ENCODE measurements around the gene GRK1.

GRK1 gene

DNA sequence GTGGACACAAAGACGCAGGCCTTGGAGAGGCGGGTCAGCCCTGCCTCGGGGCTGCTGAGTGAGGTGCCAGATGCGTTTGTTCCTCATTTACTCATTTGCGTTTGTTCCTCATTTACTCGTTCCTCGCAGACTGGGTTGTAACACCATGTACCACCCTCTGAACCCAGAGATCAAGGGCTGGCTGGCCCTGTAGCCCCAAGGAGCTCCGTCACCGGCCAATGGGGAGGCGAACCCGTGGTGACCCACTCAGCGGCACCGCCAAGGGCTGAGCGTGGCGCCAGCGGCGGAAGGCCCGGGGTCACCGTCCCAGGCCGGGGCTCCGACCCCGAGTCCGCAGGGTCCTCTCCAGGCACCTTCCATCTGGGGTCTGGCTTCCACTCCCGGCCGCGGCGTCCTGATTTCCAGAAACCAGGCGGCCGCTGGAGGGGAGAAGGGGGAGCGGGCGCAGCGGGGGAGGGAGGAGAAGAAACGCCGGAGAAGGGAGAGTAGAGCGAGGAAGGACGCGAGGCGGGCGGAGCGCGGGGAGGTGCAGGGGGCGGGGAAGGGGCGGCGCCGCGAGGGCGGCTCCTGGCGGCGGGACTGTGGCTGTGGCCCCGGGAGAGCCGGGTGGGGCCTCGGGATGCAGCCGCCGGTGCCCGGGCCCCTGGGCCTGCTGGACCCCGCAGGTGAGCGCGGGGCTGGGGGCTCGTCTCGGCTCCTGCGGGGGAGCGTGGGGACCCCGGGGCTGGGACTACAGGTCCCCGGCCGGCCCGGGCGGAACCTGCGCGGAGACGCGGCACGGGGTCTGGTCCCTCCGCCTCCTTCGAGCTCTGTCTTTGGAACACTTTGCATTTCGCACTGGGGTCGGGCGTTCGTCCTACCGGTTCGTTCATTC is 91.9 kb downstream of the GRK1 start, which contains the start of gene TMEM255B:
TSS of gene TMEM255B (plus strand) at position 576 of the 874 bp plus-strand sequence. CDS start at position 620, 44 bp downstream.
- DNase-seq (ENCODE audit: low read depth in 2 of 2, low spot score in 1 of 2), result peak; percentile 46 to 51

DNA sequence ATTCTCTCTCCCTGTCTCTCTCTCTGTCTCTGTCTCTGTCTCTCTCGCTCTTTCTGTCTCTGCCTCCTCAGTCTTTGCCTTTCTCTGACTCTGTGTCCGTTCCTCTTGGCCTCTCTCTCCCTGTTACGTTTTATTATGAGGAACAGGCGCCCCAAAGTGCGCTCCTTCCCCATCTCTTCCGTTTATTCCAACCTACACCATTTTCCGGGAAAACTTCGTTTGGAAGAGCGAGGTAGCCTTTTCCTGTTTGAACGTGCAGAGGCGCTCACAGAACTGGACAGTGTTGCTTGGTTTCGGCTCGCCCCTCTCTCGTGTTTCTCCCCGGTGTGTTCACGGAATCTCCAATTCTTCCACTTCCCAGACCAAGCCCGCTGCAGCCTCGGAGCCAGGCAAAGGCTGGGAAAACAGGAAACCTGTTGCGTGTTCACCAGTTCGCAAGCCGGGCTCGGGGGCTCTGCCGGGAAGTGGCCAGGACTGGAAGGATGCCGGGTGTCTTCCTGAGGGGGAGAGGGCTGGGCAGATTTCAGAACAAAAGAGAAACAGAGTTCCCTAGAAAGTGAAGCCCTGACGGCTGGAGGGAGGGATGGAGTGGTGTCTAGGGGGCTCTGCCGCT is 92.6 kb downstream of the GRK1 start:
- no peak for DNase-seq (ENCODE audit: low read depth in 2 of 2, low spot score in 1 of 2)

DNA sequence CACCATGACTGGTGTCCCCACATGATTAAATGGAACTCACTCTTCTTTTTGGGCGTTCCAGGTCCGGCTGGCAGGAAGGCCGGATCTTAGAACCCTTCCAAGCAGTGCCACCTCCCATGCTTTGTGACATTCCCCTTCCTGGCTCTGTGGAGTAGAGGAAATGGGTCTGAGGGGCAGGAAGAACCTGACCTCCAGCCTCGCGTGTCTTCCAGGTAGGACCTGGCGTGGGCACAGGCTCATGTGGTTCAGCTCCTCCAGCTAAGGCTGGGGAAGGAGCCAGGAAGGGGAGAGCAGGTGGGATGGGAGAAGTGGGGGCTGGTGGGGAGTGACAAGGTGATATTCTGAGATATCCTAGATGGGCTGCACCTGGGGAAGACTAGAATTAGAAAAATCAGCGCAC is 94.1 kb downstream of the GRK1 start:
- no peak for DNase-seq (ENCODE audit: low read depth in 2 of 2, low spot score in 1 of 2)

DNA sequence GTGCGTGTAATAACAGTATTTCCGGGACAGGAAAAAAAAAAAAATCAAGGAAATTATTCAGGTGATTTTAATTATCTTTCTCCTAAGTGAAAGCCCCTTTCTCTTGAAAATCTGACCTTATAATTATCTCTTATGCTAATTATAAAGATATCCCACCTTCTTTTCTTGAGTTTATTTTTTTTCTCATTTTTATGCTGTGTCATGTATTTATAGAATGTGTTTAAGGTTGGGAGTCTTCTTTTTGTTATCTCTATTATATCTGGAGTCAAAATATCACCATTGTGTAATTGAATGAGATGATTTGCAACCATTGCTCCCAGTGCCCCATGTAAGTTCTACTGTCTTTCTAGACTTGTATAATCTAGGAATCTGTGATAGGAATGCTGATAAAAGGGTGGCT is 95.1 kb downstream of the GRK1 start:
- no peak for DNase-seq (ENCODE audit: low read depth in 2 of 2, low spot score in 1 of 2)

DNA sequence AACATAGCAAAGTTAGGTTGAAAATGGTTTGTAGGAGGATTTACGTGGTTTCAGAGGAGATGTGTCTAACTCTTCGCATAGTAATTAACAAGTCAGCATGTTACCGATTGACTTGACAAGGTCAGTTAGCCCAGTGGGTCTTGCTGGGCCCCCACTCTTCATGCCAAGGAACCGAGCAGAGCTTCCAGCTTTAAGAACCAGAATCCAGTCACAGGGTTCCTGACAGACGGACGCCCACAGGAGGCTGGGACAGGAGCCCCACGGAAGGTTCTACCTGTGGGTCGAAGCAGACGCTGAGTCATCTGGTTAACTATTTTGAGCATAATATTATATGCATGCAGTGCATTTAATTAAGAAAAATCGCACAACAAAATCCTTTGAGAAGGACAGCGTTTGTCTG is 95.5 kb downstream of the GRK1 start:
- DNase-seq (ENCODE audit: low read depth in 2 of 2, low spot score in 1 of 2), result no peak

DNA sequence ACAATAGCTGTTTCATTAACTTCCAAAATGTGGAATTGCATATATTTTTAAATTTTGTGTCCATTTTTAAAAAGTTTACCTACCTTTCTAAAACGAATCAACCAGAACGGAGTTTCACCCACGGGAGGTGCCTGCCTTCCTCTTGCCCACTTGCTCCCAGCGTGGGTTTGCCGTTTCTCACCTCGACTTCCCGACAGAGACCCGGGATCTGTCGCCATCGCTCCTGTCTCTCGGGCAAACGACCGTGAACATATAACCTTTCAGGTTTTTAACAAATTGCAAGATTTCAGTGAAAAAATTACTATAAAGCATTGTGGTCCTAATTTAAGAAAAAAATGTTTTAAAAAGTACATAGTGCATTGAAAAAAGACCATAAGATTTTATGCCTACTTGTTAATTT is 96.2 kb downstream of the GRK1 start:
- DNase-seq (ENCODE audit: low read depth in 2 of 2, low spot score in 1 of 2), result no peak

DNA sequence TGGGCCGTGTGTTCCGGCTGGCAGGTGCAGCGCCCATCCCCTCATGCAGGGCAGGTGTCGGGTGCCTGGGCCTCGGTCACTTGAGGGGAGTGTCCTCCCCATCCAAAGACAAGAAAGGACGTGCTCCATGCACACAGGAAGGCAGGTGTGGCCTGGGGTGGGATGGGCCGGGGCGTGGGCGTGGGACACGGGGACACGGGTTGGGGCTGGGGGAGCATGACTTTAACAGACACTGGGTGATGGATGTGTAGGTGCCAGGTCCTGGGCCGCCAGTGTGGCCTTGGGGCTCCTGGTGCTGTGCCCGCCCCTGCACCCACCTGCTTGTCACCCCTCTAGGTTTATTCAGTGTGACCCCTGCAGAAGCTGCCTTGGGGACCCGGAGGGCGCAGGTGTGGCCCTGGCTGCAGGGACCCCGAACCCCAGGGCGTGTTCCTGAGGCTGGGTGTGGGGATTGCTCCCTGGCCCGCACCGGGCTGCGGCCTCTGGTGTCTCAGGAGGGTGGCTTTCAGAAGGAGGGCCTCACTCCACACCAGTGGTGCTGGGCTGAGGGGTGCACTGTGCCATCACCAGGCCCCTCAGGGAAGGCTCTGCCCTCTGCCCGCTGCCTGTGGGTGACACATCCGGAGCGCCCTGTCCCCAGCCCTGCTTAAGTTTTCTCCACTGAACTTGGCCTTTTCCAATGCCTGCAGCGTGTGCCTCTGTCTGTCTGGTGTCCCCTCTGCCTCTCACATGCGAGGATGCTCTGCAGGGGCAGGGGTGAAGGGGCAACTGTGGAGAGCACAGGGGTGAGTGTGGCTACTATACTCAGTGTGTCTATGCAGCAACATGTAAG is 97.2 kb downstream of the GRK1 start:
- no peak for DNase-seq (ENCODE audit: low read depth in 2 of 2, low spot score in 1 of 2)

DNA sequence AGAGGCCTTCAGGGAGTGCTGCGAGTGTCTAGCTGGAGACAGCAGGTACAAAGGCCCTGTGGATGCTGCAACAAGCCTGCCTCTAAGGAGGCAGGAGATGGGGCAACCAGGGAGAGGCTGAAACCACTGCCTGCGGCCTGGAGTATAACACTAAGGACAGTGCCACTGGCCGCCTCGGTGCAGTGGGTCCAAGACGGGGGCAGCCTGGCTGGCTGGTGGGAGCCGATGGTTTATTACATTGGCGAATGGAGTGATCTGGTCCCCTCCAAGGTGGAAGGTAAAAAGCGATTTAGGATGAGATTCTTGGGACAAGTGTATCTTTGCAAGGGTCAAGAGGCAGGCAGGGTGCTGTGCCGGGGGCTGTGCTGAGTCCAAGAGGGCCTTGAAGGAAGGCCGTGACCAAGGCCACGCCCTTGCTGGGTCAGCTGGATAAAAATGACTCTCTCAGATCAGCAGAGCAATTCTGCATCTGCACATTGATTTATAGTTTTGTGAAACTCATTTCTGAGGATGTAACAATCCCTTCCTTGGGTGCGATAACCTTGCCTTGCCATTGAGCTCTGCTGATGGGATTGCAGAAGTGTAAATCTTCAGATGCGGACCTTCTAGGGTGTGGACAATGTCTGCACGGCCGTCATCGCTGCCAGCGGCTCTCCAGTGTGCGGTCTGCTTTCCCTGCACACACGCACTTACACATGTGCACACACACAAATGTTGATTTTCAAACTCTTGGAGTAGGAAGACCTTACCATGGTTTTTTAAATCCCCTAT is 98.0 kb downstream of the GRK1 start:
- DNase-seq (ENCODE audit: low read depth in 2 of 2, low spot score in 1 of 2), result no peak

DNA sequence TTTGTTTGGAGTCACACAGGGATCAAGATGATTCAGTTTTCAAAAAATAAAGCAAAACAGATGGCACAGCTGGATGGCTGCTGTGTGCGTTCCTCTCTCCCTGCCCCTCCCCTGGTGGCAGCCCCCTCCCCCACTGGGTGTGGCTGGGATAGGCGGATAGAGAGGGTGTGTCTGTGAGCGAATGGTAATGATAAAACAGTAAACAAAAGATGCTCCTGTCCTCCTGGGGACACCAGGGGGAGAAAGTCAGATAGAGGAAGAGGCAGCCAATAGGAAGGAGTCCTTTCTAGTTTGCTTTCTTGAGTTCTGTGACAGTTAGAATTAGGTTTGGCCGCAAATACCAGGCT is 98.5 kb downstream of the GRK1 start:
- no peak for DNase-seq (ENCODE audit: low read depth in 2 of 2, low spot score in 1 of 2)

DNA sequence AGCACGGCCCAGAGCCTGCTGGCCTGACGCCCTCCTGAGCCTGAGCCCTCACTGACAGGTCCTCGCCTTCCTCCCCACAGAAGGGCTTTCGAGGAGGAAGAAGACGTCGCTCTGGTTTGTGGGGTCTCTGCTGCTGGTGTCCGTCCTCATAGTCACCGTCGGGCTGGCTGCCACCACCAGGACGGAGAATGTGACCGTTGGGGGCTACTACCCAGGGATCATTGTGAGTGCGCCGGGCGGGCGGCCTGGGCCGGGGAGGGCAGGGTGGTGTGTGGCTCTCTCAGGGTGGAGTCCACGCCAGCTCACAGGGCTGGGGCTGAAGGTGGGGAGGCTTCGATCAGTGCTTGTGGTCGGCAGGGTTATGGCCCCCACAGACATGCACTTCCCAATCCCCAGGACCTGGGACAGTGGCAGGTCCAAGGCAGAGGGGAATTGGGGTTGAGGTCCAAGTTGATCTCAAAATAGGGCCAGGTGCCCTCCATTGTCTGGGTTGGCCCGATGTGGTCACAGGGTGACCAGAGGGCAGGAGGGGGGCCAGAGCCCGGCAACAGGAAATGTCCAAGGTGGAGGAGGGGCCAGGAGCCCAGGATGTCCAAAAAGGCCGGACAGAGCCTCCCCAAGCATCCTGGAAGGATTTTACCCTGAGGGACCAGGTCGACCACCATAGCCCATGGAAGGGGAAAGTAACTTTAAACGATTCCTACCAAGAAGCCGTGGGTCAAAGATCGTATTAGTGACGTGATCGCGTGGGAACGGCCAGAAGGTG is 99.2 kb downstream of the GRK1 start:
- no peak for DNase-seq (ENCODE audit: low read depth in 2 of 2, low spot score in 1 of 2)

DNA sequence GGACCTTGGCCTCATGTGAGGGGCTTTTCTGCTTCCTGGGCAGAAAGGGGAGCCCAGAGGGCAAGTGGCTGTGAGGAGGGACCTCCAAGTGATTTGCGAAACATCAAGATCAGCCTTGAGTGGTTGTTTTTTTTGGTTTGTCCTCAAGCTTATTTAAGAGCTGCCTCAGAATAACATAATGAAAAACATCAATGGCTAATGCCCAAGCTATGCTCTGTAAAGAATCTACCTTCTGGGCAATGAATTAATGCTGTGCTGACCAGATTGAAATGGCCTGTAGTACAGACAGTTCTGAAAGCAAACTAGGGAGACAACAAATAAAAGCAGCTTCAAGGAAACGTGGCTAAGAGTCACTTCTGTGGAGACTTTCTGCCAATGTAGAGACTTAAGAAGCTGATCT is 100.3 kb downstream of the GRK1 start:
- DNase-seq (ENCODE audit: low read depth in 2 of 2, low spot score in 1 of 2), result no peak

DNA sequence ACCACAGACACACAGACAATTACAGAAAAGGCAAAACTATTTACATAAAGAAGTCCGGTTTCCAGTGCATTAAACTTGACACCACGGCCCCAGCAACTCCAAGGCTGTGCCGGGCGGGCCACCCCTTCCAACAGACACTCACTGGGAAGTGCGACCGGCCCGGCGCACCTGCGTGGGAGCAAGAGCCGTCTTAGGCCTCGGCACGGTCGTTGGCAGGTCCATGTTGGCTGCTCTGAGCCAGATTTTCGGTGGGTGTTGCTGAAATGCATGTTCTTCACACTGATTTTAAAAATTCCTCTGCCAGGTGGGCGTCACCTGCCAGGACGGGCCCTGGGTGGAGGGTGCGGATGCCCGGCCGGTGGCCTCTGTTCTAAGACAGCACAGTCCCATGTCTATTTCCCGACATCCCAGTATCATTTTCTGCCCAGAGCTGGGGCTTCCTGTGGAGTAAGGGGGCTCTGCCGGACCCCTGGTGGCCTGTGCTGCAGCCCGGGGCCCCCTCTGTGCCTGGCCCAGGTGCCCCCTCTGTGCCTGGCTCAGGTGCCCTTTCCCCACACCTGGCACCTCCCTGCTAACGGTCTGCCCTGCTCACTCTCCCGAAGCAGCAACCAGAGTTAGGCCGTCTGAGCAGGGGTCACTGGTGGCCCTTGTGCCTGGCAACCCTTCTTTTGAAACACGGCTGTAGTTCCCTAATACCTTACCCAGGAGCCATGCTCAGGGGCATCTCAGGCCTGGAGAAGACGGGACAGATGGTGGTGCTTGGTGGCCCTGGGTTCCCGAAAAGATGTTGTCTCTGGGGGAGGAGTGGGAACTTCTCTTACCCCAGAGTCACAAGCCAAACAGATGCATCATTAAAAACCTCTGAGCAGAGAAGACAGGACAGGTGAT is 101.2 kb downstream of the GRK1 start:
- DNase-seq (ENCODE audit: low read depth in 2 of 2, low spot score in 1 of 2), result no peak

DNA sequence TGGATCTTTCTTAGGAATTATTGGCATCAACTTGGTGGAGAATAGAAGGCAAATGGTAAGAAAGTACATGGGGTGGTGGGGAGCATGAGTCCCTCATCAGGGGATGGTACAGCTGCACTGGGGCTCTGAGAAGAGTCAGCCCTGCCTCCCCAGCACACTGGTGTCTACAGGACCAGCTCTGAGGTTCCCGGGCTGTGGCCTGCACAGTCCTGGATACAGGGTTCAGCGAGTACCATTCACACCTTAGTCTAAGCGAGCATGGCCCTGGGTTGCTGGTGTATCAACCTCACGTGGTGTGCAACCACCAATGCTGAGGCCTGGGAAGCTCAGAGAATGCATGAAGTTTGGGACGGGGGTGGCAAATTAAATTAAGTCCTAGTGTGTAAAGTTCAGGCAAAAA is 102.1 kb downstream of the GRK1 start:
- DNase-seq (ENCODE audit: low read depth in 2 of 2, low spot score in 1 of 2), result no peak

DNA sequence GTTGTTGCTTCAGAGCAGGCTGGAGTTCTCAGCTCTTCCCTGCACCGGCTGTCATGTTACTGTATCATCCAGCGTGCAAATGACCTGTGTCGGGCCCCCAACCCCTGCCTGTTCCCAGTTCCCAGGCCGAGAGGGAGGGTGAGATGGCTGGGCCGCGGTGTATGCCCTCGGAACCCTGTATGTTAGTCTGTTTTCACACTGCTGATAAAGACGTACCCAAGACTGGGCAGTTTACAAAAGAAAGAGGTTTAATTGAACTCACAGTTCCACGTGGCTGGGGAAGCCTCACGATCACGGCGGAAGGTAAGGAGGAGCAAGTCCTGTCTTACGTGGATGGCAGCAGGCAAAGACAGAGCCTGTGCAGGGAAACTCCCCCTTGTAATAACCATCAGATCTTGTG is 102.9 kb downstream of the GRK1 start:
- DNase-seq (ENCODE audit: low read depth in 2 of 2, low spot score in 1 of 2), result no peak

DNA sequence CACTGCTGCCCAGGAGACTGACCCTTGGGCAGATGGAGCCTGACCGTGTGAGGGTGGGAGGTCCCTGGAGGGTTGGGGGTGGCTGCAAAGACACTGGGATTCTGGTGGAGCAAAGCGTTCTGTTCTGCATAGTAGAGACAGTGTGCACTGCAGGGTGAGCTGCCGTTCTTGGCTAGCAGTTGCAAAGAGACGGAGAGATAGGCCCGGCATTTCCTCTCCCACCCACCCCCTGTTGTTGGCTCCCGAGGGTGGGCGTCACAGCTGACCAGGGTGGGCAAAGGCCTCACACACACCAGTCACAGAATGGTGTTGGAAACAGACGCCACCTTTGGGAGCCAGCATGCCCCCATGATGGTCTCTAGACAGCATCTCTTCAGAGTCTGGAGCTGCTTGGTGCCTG is 103.4 kb downstream of the GRK1 start:
- DNase-seq (ENCODE audit: low read depth in 2 of 2, low spot score in 1 of 2), result no peak

DNA sequence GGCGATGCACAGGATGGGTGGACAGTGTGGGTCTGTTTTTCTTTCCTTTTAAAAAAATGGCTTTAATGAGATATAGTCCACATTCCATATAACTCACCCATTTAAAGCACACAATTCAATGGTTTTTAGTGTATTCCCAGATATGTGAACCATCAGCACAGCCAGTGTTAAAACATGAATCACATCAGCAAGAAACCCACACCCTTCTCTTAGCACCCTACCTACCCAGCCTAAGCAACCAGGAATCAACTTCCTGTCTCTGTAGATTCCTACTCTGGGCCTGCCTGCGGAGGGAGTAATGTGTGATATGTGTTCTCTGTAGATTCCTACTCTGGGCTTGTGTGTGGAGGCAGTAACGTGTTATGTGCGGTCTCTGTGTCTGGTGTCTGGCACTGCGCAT is 103.9 kb downstream of the GRK1 start:
- no peak for DNase-seq (ENCODE audit: low read depth in 2 of 2, low spot score in 1 of 2)

DNA sequence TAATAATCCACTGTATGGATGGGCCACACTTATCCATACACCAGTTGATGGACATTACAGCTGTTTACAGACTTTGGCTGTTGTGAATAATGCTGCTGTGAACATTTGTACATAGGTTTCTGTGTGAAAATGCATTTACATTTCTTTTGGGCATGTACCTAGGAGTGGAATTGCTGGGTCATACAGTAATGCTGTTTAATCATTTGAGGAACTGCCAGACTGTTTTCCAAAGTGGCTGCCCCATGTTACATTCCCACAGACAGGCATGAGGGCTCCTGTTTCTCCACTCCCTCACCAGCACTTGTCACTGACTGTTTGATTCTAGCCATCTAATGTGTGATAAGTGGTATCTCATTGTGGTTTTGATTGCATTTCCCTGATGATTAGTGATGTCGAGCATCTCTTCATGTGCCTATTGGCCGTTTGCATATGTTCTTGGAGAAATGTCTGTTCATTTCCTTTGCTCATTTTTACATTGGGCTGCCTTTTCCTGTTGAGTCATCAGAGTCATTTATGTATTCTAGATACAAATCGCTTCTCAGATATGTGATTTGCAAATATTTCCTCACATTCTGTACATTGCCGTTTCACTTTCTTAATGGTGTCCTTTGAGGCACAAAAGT is 104.8 kb downstream of the GRK1 start:
- DNase-seq (ENCODE audit: low read depth in 2 of 2, low spot score in 1 of 2), result no peak

DNA sequence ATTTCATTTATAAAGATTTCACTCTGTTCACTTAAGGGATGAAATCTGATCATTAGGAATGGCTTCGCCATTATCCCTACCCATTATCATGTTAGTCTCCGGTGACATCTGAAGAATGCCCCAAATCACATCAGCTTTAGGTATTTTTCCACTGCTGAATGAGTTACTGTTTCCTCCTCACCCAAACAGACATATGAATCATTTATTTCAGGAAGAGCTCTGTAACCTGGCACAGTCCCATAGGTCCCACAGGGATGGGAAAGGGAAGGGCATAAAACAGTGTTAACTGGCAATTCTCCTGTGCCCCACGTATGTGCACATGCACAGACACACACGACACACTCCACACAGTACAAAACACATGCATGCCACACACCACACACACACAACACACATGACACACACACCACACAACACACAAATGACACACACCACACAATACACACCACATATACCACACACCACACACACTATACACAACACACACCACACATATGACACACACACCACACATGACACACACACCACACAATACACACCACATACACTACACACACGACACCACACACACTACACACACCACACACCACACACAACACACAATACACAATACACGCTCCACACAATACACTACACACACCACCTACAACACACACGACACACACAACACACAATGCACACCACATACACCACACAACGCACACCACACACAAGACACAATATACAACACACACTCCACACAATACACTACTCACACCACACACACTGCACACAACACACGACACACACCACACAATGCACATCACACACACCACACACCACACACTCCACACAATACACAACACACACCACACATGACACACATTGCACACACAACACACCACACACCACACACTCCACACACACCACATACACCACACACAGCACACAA is 107.4 kb downstream of the GRK1 start:
- DNase-seq (ENCODE audit: low read depth in 2 of 2, low spot score in 1 of 2), result no peak
